ENCODE measurements around the gene CPNE5. TPM values are rescaled to one million over a fixed set of nuclear protein-coding genes. Genes with fewer than 3 reads are reported as not detected.

CPNE5 gene
- total and polyA plus RNA-seq, 9 donors, result 1.4 to 22.1 (median 6.2) TPM

DNA sequence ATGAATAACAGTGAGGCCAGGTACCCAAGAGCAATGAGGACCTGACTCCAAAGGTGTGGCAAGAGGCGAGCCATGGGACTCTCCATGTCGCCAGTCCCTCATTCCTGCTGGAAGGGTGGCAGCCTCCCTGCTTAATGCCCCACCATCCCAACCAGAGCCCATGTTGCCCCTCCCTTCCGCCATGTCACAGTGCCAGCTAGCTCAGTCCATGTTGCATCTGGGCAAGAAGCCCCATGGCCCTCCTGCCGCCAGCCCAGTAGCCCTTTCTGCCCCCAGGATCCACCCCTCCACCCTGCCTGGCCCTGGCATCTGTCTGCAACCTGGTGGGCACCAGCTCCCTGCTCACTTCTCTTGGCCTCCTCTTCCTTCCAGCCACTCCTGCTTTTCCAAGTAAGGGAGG is 6.0 kb upstream of the CPNE5 start:
- H3K27me3 ChIP-seq, result no peaks in the 10 kb centered on the region
- H3K4me1 ChIP-seq (ENCODE audit: insufficient read depth), result peaks cover 7% of the 10 kb centered on the region
- 74 to 91% (median 87%) methylated on average over 4 of the region's 4 CpGs for whole genome bisulfite sequencing, 3 donors
- H3K4me3 ChIP-seq, result no peak overlapping the region
- no peaks in the 10 kb centered on the region for H3K36me3 ChIP-seq
- no peaks in the 10 kb centered on the region for H3K9me3 ChIP-seq
- no peak for DNase-seq
- intact Hi-C loops (cut with DNase I), result loop anchor here in 2 of 4 donors (5.0 to 10.0 kb wide), 4 partner anchors 78 to 230 kb away; no protein-coding TSS in a partner anchor
- no peak overlapping the region for H3K27ac ChIP-seq
- TF ChIP-seq, protein P1, sequence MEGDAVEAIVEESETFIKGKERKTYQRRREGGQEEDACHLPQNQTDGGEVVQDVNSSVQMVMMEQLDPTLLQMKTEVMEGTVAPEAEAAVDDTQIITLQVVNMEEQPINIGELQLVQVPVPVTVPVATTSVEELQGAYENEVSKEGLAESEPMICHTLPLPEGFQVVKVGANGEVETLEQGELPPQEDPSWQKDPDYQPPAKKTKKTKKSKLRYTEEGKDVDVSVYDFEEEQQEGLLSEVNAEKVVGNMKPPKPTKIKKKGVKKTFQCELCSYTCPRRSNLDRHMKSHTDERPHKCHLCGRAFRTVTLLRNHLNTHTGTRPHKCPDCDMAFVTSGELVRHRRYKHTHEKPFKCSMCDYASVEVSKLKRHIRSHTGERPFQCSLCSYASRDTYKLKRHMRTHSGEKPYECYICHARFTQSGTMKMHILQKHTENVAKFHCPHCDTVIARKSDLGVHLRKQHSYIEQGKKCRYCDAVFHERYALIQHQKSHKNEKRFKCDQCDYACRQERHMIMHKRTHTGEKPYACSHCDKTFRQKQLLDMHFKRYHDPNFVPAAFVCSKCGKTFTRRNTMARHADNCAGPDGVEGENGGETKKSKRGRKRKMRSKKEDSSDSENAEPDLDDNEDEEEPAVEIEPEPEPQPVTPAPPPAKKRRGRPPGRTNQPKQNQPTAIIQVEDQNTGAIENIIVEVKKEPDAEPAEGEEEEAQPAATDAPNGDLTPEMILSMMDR (IDR thresholded peaks at IDR 0.05), result no peak
- no peak for TF ChIP-seq EP300 (IDR thresholded peaks at IDR 0.05)
- TF ChIP-seq POLR2A (IDR thresholded peaks at IDR 0.05), result no peak

DNA sequence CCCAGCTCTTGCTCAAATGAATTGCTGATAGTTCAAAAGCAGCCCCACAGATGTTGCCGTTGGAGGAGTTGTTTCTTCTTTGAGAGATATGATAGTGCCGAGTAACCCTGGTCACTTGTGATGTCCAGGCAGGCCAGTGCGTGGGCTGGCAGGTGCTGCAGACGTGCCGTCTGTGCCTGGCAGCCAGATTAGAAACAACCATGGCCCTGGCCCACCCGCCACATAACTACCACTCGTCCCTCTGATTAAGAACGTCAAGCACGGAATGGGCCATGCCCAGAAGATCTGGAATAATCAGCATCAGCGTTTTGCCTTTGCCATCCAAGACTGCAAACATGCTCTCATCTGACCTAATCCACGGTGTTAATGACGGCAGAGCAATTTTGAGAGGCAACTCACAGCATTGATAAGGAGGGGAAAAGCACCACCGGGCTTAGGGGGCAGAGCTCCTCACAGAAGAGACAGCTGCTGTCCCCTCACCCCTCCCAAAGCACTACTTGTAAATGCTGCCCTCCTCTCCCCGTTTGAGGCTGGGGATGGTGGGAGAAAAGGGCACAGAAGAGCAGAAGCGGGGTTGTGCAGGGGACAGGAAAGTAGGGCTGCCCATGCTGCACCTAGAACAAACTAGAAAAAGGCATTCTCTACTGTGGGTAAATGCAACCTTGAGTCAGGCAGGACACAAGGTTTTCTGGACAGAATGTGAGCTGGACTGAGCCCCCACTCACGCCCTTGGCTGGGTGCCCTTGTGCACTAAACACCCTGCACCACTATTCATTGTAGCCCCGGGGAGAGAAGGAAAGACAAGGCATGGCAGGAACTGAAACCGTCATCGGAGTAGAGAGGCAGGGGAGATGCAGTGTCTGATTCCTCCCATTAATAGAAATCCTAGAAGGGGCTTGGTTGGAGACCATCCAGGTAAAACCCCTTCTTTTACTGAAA is 5.3 kb upstream of the CPNE5 start:
- Histone ChIP-seq H3K36me3 (no peaks in the 10 kb centered on the region), H3K27me3 (no peaks in the 10 kb centered on the region), H3K27ac (no peak overlapping the region), H3K4me1 (ENCODE audit: insufficient read depth) (peaks cover 8% of the 10 kb centered on the region), H3K9me3 (no peaks in the 10 kb centered on the region), H3K4me3 (no peak overlapping the region)
- 41 to 57% (median 44%) methylated on average over 19 of the region's 19 CpGs for WGBS, 3 donors
- DNase-seq, result peak in 1 of 5 donors; percentile 63
- intact Hi-C loops (cut with DNase I), result loop anchor here in 2 of 4 donors (5.0 to 10.0 kb wide), 4 partner anchors 77 to 230 kb away; no protein-coding TSS in a partner anchor
- TF ChIP-seq EP300 (IDR thresholded peaks at IDR 0.05) (no peak), POLR2A (IDR thresholded peaks at IDR 0.05) (no peak)
- TF ChIP-seq, protein P1 (IDR thresholded peaks at IDR 0.05), result no peak

DNA sequence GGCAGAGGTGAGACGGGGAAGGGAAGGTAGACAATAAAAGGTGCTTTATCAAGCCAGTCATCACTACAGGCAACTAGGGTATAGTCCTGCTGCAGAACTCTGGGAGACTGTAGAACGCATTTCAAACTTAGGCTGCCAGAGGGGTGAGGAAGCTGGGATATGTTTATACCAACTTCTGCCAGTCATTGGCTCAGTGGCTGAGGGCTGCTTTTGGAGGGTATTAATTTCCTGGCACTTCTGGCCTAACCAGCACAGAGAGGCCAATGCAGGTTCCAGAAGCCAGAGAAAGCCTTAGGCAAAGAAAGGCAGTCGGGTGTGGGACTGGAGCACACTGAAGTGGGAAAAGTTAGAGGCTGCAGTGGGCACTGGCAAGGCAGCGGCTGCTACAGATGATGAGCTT is 3.9 kb upstream of the CPNE5 start:
- H3K27me3 ChIP-seq, result no peaks in the 10 kb centered on the region
- H3K4me3 ChIP-seq, result no peak overlapping the region
- H3K36me3 ChIP-seq, result no peaks in the 10 kb centered on the region
- no peaks in the 10 kb centered on the region for H3K9me3 ChIP-seq
- DNase-seq, result no peak
- 94 to 97% (median 96%) methylated on average over 4 of the region's 4 CpGs for WGBS, 3 donors
- intact Hi-C loops (cut with DNase I), result loop anchor here in 2 of 4 donors (10.0 kb wide), 3 partner anchors 158 to 228 kb away; no protein-coding TSS in a partner anchor
- TF ChIP-seq POLR2A (IDR thresholded peaks at IDR 0.05) (no peak), EP300 (IDR thresholded peaks at IDR 0.05) (no peak)
- TF ChIP-seq, protein P1 (IDR thresholded peaks at IDR 0.05), result no peak
- peaks cover 8% of the 10 kb centered on the region for H3K4me1 ChIP-seq (ENCODE audit: insufficient read depth)
- H3K27ac ChIP-seq, result no peak overlapping the region

DNA sequence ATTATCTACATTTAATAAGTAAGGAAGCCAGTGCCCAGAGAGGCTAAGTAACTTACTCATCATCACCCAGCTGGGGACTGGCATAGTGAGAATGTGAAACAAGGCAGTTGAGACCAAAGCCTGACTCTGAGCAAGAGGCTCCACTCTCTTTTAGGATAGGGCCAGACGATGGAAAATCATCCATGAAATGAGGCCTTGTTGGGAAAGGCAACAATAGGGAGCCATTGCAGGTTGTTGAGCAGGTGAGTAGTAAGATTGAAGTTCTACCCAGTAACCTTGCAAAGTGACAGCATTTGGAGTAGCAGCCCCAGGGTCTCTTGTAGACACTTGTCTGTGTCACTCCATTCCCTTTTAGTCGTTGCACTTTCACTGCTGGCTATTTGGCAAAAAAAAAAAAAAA is 2.5 kb upstream of the CPNE5 start:
- WGBS, 3 donors, result 85 to 93% (median 92%) methylated on average over 2 of the region's 2 CpGs
- no peaks in the 10 kb centered on the region for H3K36me3 ChIP-seq
- intact Hi-C loops (cut with DNase I), result loop anchor here in 2 of 4 donors (10.0 kb wide), 3 partner anchors 157 to 227 kb away; no protein-coding TSS in a partner anchor
- no peak for TF ChIP-seq EP300 (IDR thresholded peaks at IDR 0.05)
- TF ChIP-seq, protein P1 (IDR thresholded peaks at IDR 0.05), result no peak
- TF ChIP-seq POLR2A (IDR thresholded peaks at IDR 0.05), result no peak
- H3K4me1 ChIP-seq (ENCODE audit: insufficient read depth), result peaks cover 8% of the 10 kb centered on the region
- no peak for DNase-seq
- H3K9me3 ChIP-seq, result no peaks in the 10 kb centered on the region
- H3K27ac ChIP-seq, result no peak overlapping the region
- no peak overlapping the region for H3K4me3 ChIP-seq
- no peaks in the 10 kb centered on the region for H3K27me3 ChIP-seq

All from ovary (tissue), 9 donors.